ENCODE measurements around the gene STK16.
"Not testable (repeated sequence)": the region's sequence is repeated elsewhere in the genome, so short reads cannot be mapped to it uniquely, and the experiment has no call there.

Gene STK16

GRCh38 chr2:219282375-219282774 lies 37.1 kb downstream of the STK16 start:
- Mint-ChIP-seq H3K4me3 (no peak overlapping the region), H3K27me3 (no peaks in the 10 kb centered on the region), H3K9me3 (no peaks in the 10 kb centered on the region), H3K4me1 (peaks cover 62% of the 10 kb centered on the region), H3K27ac (peak overlapping the region; percentile 45), H3K36me3 (peaks cover 41% of the 10 kb centered on the region)
- ATAC-seq = no peak

- H3K9me3 Mint-ChIP-seq = no peaks in the 10 kb centered on the region
These were observed 37.8 kb downstream of the STK16 start for GRCh38 chr2:219282943-219283581.

GRCh38 chr2:219284501-219285372 lies 39.5 kb downstream of the STK16 start:
- Mint-ChIP-seq H3K4me1 (peaks cover 43% of the 10 kb centered on the region), H3K27me3 (no peaks in the 10 kb centered on the region), H3K36me3 (peaks cover 41% of the 10 kb centered on the region), H3K9me3 (no peaks in the 10 kb centered on the region), H3K4me3 (no peak overlapping the region), H3K27ac (no peak overlapping the region)
- no peak for ATAC-seq

More at GRCh38 chr2:219282943-219283581, 37.8 kb downstream of the STK16 start:
- Mint-ChIP-seq H3K36me3 (peaks cover 41% of the 10 kb centered on the region), H3K27me3 (no peaks in the 10 kb centered on the region), H3K27ac (peak overlapping the region; percentile 45), H3K4me3 (no peak overlapping the region), H3K4me1 (peaks cover 55% of the 10 kb centered on the region)
- no peak for ATAC-seq

GRCh38 chr2:219285373-219285735 lies 40.1 kb downstream of the STK16 start:
- no peak overlapping the region for H3K4me3 Mint-ChIP-seq
- H3K36me3 Mint-ChIP-seq = peaks cover 39% of the 10 kb centered on the region
- H3K9me3 Mint-ChIP-seq = no peaks in the 10 kb centered on the region
- peaks cover 37% of the 10 kb centered on the region for H3K4me1 Mint-ChIP-seq
- H3K27ac Mint-ChIP-seq = no peak overlapping the region
- no peak for ATAC-seq
- H3K27me3 Mint-ChIP-seq = no peaks in the 10 kb centered on the region

- H3K27ac Mint-ChIP-seq = peak overlapping the region; percentile 43
- no peak overlapping the region for H3K4me3 Mint-ChIP-seq
- ATAC-seq = no peak
- peaks cover 33% of the 10 kb centered on the region for H3K36me3 Mint-ChIP-seq
- H3K27me3 Mint-ChIP-seq = no peaks in the 10 kb centered on the region
- no peaks in the 10 kb centered on the region for H3K9me3 Mint-ChIP-seq
- H3K4me1 Mint-ChIP-seq = peaks cover 31% of the 10 kb centered on the region
These were observed 40.7 kb downstream of the STK16 start for GRCh38 chr2:219285894-219286425.

- H3K27ac Mint-ChIP-seq = peak overlapping the region; percentile 43
- no peaks in the 10 kb centered on the region for H3K9me3 Mint-ChIP-seq
- no peak overlapping the region for H3K4me3 Mint-ChIP-seq
- ATAC-seq = no peak
- H3K27me3 Mint-ChIP-seq = no peaks in the 10 kb centered on the region
- peaks cover 27% of the 10 kb centered on the region for H3K36me3 Mint-ChIP-seq
- H3K4me1 Mint-ChIP-seq = peaks cover 25% of the 10 kb centered on the region
These were observed 41.3 kb downstream of the STK16 start for GRCh38 chr2:219286436-219287115.

- Mint-ChIP-seq H3K36me3 (peaks cover 27% of the 10 kb centered on the region), H3K4me1 (peaks cover 23% of the 10 kb centered on the region)
- H3K27ac Mint-ChIP-seq, ATAC-seq, H3K9me3 Mint-ChIP-seq, H3K4me3 Mint-ChIP-seq, H3K27me3 Mint-ChIP-seq: not testable (repeated sequence)
These were observed 41.8 kb downstream of the STK16 start for GRCh38 chr2:219287116-219287440.

- H3K27ac Mint-ChIP-seq = no peak overlapping the region
- no peaks in the 10 kb centered on the region for H3K27me3 Mint-ChIP-seq
- peaks cover 21% of the 10 kb centered on the region for H3K4me1 Mint-ChIP-seq
- no peaks in the 10 kb centered on the region for H3K9me3 Mint-ChIP-seq
- no peak for ATAC-seq
- peaks cover 21% of the 10 kb centered on the region for H3K36me3 Mint-ChIP-seq
- no peak overlapping the region for H3K4me3 Mint-ChIP-seq
These were observed 42.4 kb downstream of the STK16 start for GRCh38 chr2:219287580-219288265.

GRCh38 chr2:219289195-219289536 lies 43.9 kb downstream of the STK16 start:
- H3K9me3 Mint-ChIP-seq = no peaks in the 10 kb centered on the region
- H3K27ac Mint-ChIP-seq = no peak overlapping the region
- H3K36me3 Mint-ChIP-seq = peaks cover 14% of the 10 kb centered on the region
- H3K4me3 Mint-ChIP-seq = no peak overlapping the region
- no peaks in the 10 kb centered on the region for H3K27me3 Mint-ChIP-seq
- ATAC-seq = no peak
- peaks cover 19% of the 10 kb centered on the region for H3K4me1 Mint-ChIP-seq

GRCh38 chr2:219289537-219290361 lies 44.5 kb downstream of the STK16 start:
- Mint-ChIP-seq H3K27ac (peak overlapping the region; percentile 38), H3K36me3 (peaks cover 14% of the 10 kb centered on the region), H3K4me1 (peaks cover 25% of the 10 kb centered on the region), H3K27me3 (no peaks in the 10 kb centered on the region), H3K9me3 (no peaks in the 10 kb centered on the region), H3K4me3 (no peak overlapping the region)
- ATAC-seq = no peak

GRCh38 chr2:219290381-219291171 lies 45.3 kb downstream of the STK16 start:
- no peak for ATAC-seq

GRCh38 chr2:219291394-219291793 lies 46.1 kb downstream of the STK16 start:
- H3K4me1 Mint-ChIP-seq = peaks cover 22% of the 10 kb centered on the region
- ATAC-seq = no peak
- peaks cover 2% of the 10 kb centered on the region for H3K36me3 Mint-ChIP-seq
- no peaks in the 10 kb centered on the region for H3K9me3 Mint-ChIP-seq
- H3K27me3 Mint-ChIP-seq = no peaks in the 10 kb centered on the region
- no peak overlapping the region for H3K27ac Mint-ChIP-seq
- H3K4me3 Mint-ChIP-seq = no peak overlapping the region

More at GRCh38 chr2:219290381-219291171, 45.3 kb downstream of the STK16 start:
- H3K4me1 Mint-ChIP-seq = peaks cover 28% of the 10 kb centered on the region
- no peaks in the 10 kb centered on the region for H3K9me3 Mint-ChIP-seq
- H3K27me3 Mint-ChIP-seq = no peaks in the 10 kb centered on the region
- no peak overlapping the region for H3K4me3 Mint-ChIP-seq
- H3K27ac Mint-ChIP-seq = peak overlapping the region; percentile 38
- H3K36me3 Mint-ChIP-seq = peaks cover 9% of the 10 kb centered on the region

GRCh38 chr2:219291910-219292490 lies 46.7 kb downstream of the STK16 start:
- Mint-ChIP-seq H3K9me3 (no peaks in the 10 kb centered on the region), H3K27me3 (no peaks in the 10 kb centered on the region), H3K4me1 (peaks cover 20% of the 10 kb centered on the region), H3K36me3 (no peaks in the 10 kb centered on the region), H3K4me3 (no peak overlapping the region), H3K27ac (no peak overlapping the region)
- ATAC-seq = no peak

Data from stimulated activated memory B cell treated with anti-CD40 and anti-IgM and Interleukin-4, amounts not matched to agents 10 μg/mL and 1 μg/mL and 100 μg/mL, for 72 hours (primary cell).